Stomach smooth muscle (tissue), 2 donors: ENCODE measurements around the gene FCSK.

Experiments used
- H3K27ac ChIP-seq: one replicate; pipeline ENCODE4 v1.7.0; 2013; ENCODE audit warnings: mild to moderate bottlenecking, low read length, inconsistent platforms
- H3K27me3 ChIP-seq, 2 donors: one replicate each; pipeline ENCODE4 v1.7.0; 2013; ENCODE audit warnings: low read length in 2 of 2; ENCODE audit not compliant: insufficient read depth in 2 of 2, control insufficient read depth in 1 of 2
- H3K36me3 ChIP-seq, 2 donors: one replicate each; pipeline ENCODE4 v1.7.0; 2013; ENCODE audit warnings: low read length in 2 of 2; ENCODE audit not compliant: control insufficient read depth in 2 of 2, insufficient read depth in 2 of 2
- H3K4me1 ChIP-seq: one replicate; pipeline ENCODE4 v1.7.0; 2013; ENCODE audit warnings: low read length; ENCODE audit not compliant: control insufficient read depth, insufficient read depth
- H3K4me3 ChIP-seq, 2 donors: one replicate each; pipeline ENCODE4 v1.7.0; 2013; ENCODE audit warnings: low read length in 2 of 2
- H3K9ac ChIP-seq, 2 donors: one replicate each; pipeline ENCODE4 v1.7.0; 2013; ENCODE audit warnings: low read length in 2 of 2, mild to moderate bottlenecking in 1 of 2
- H3K9me3 ChIP-seq, 2 donors: one replicate each; pipeline ENCODE4 v1.7.0; 2013; ENCODE audit warnings: low read length in 2 of 2; ENCODE audit not compliant: control insufficient read depth in 2 of 2
- donor health status: healthy.
- donor health status: Pancreatic carcinoma.

FCSK gene

DNA sequence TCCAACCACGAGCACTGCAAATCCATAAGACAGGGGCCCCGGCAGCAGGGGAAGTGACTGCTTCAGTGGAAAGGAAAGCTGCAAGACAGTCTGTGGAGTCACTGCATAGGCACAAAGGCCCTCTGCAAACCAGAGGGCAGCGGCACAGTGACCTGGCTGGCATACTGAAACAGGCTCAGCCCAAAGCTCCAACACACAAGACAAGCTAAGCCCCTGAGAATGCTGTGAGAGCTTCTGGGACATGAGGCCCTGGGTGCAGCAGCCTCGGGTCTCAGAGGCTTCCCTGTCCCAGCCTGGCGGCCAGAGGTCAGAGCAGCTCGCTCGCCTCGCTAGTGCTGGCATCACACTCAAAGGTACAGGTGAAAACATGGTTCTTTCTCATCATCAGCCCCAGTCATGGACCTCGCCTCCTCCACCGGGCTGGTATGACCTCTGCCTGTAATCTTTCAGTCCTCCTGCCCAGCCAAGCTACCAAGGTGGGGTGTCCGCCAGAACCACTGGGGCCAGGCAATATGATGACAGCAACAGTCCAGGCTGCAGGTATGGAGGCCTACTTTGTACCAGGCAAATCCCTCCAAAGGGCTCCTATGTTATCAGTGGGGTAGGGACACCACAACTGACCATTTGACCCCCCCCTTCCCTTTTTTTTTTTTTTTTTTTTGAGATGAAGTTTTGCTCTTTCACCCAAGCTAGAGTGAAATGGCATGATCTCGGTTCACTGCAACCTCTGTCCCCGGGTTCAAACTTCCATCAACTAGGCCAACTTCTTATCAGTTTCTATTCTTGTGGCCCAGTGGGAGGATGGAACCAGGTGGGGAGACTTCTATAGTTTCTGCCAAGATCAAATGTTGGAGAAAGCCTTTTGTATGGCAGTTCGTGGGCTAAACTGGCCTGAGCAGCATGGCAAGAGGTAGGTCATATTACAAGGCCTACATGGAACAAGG lies 34.7 kb upstream of the FCSK start:
- H3K4me1 ChIP-seq = peaks cover 21% of the 10 kb centered on the region

GRCh38 chr16:70421014-70421413 lies 33.4 kb upstream of the FCSK start:
- Histone ChIP-seq H3K4me3 (no peak overlapping the region), H3K4me1 (peaks cover 21% of the 10 kb centered on the region), H3K27me3 (no peaks in the 10 kb centered on the region), H3K9ac (no peak overlapping the region), H3K36me3 (peaks cover 0 to 5% of the 10 kb centered on the region in 2 donors), H3K9me3 (no peaks in the 10 kb centered on the region), H3K27ac (no peak overlapping the region)

More for the DNA sequence above, 34.7 kb upstream of the FCSK start:
- Histone ChIP-seq H3K4me3 (no peak overlapping the region), H3K9ac (no peak overlapping the region), H3K9me3 (no peaks in the 10 kb centered on the region), H3K27me3 (no peaks in the 10 kb centered on the region), H3K36me3 (peaks cover 0 to 2% of the 10 kb centered on the region in 2 donors), H3K27ac (no peak overlapping the region)

- Histone ChIP-seq H3K4me1 (peaks cover 21% of the 10 kb centered on the region), H3K4me3 (no peak overlapping the region), H3K27ac (no peak overlapping the region)
Measured at GRCh38 chr16:70421473-70422311, 32.7 kb upstream of the FCSK start.

GRCh38 chr16:70422543-70422942 lies 31.9 kb upstream of the FCSK start:
- Histone ChIP-seq H3K4me1 (peaks cover 22% of the 10 kb centered on the region), H3K27ac (no peak overlapping the region), H3K36me3 (peaks cover 0 to 5% of the 10 kb centered on the region in 2 donors), H3K4me3 (no peak overlapping the region), H3K9me3 (no peaks in the 10 kb centered on the region), H3K27me3 (no peaks in the 10 kb centered on the region), H3K9ac (no peak overlapping the region)

More at GRCh38 chr16:70421473-70422311, 32.7 kb upstream of the FCSK start:
- H3K9ac ChIP-seq = no peak overlapping the region
- no peaks in the 10 kb centered on the region for H3K27me3 ChIP-seq
- H3K9me3 ChIP-seq = no peaks in the 10 kb centered on the region
- peaks cover 0 to 5% of the 10 kb centered on the region in 2 donors for H3K36me3 ChIP-seq

DNA sequence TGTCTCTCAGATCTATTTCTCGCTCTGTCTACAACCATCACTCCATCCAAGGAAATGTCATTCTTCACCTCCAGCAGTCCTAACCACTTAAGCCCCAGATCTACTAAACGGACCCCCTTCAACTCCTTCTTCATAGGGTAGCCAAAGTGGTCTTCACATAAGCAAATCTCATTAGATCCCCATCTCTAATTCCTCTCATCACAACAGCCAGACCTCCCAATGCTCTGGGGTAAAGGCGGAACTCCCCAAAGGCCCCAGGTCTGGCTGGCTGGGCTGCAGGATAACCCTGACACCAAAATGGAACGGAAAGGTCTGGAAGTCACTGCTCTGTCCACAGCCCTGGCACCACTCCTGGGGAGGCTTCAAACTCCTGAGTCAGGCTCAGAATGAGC lies 26.6 kb upstream of the FCSK start:
- H3K27ac ChIP-seq = peak overlapping the region; percentile 64
- H3K4me1 ChIP-seq = peaks cover 44% of the 10 kb centered on the region
- no peaks in the 10 kb centered on the region for H3K27me3 ChIP-seq
- H3K9me3 ChIP-seq = no peaks in the 10 kb centered on the region
- peak overlapping the region in 1 of 2 donors; percentile 49 for H3K4me3 ChIP-seq
- peaks cover 2 to 5% of the 10 kb centered on the region in 2 donors for H3K36me3 ChIP-seq
- peak overlapping the region; percentile 36 to 47 for H3K9ac ChIP-seq

DNA sequence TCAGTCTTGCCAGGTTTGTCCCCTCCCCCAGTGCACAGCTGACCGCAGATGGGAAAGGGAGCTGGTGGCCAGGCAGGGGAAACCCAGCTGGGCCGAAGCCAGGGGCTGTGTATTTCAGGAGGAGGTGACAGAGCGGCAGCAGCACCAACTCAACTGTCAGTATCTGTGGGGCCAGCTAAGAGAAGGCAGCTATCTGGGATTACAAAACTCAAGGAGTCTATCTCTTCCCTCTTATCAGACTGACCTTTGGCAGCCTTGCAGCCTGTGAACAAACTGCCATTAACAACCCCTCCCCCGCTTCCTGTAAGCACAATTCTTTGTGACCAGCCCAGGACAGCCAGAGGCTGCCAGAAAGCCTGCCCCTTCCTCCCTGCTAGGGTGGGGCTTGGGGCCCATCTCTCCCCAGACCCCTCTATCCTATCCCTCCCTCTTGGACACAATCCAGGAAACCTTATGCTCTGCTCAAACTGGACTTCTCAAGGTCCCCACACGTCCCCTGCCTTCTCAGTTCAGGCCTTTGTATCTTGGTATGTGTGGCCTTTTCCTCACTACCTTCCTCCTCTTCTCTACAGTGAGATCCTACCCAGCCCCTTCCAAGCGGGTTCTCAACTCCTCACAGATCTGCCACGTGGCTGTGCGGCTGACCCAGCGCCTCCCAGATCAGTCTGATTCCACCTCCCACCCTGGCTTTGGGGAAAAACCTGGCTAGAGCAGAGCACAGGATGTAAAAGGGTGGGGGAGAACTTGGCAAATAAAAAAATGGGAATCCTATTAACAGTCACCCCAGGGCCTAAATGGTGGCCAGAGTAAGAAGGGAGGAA lies 26.0 kb upstream of the FCSK start:
- H3K4me3 ChIP-seq = peak overlapping the region in 1 of 2 donors; percentile 49
- peak overlapping the region; percentile 64 for H3K27ac ChIP-seq
- H3K36me3 ChIP-seq = peaks cover 2 to 5% of the 10 kb centered on the region in 2 donors
- no peaks in the 10 kb centered on the region for H3K9me3 ChIP-seq
- no peaks in the 10 kb centered on the region for H3K27me3 ChIP-seq
- peaks cover 47% of the 10 kb centered on the region for H3K4me1 ChIP-seq
- peak overlapping the region; percentile 36 to 51 for H3K9ac ChIP-seq

- no peaks in the 10 kb centered on the region for H3K27me3 ChIP-seq
- H3K4me1 ChIP-seq = peaks cover 59% of the 10 kb centered on the region
- peak overlapping the region; percentile 24 for H3K27ac ChIP-seq
- no peak overlapping the region for H3K4me3 ChIP-seq
- no peak overlapping the region for H3K9ac ChIP-seq
- no peaks in the 10 kb centered on the region for H3K9me3 ChIP-seq
- peaks cover 0 to 2% of the 10 kb centered on the region in 2 donors for H3K36me3 ChIP-seq
Measured at GRCh38 chr16:70429888-70430666, 24.3 kb upstream of the FCSK start.

GRCh38 chr16:70430667-70431536 lies 23.5 kb upstream of the FCSK start:
- no peak overlapping the region for H3K9ac ChIP-seq
- no peaks in the 10 kb centered on the region for H3K27me3 ChIP-seq
- peaks cover 59% of the 10 kb centered on the region for H3K4me1 ChIP-seq
- H3K4me3 ChIP-seq = no peak overlapping the region
- H3K27ac ChIP-seq = peak overlapping the region; percentile 24
- H3K9me3 ChIP-seq = no peaks in the 10 kb centered on the region
- peaks cover 0 to 2% of the 10 kb centered on the region in 2 donors for H3K36me3 ChIP-seq

- peak overlapping the region; percentile 69 for H3K27ac ChIP-seq
Measured at GRCh38 chr16:70432356-70432722, 22.1 kb upstream of the FCSK start.

More at GRCh38 chr16:70432356-70432722, 22.1 kb upstream of the FCSK start:
- Histone ChIP-seq H3K4me3 (peak overlapping the region in 1 of 2 donors; percentile 59), H3K9me3 (no peaks in the 10 kb centered on the region), H3K36me3 (peaks cover 0 to 2% of the 10 kb centered on the region in 2 donors), H3K9ac (peak overlapping the region in 1 of 2 donors; percentile 29), H3K4me1 (peaks cover 67% of the 10 kb centered on the region), H3K27me3 (no peaks in the 10 kb centered on the region)
